Activated T-helper 1 cell treated with Interleukin-2 at 50 U/mL for 16 hours (primary cell): ENCODE results near the gene METRN.
"Not testable (repeated sequence)": the region's sequence is repeated elsewhere in the genome, so short reads cannot be mapped to it uniquely, and the experiment has no call there.

Source experiments
- DNase-seq: peaks from one replicate; pipeline ENCODE4 v3.0.0-alpha.2; 2020; ENCODE audit warnings: low read depth

The METRN gene

DNA sequence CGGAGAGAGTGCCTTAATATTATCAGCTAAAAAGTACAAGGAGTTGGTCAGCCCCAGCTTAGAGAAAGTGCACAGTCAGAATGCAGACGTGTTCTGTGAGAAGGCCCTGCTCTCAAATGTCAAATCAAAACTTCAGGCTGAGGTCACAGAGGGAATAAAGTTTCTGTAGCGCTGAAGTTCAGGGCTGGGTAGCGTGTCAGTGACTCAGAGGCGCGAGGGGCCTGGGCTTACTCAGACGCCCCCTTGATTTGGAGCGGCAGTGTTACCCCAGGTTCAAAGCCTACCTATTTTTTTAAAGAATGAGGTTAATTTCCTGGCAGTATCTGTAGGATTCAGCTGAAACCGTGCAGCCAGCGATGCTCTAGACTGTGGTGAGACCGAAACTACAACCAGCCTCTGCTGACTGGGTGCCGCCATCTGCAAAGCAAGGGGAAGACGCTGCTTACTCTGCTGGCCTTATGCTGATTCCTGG, 21.1 kb downstream of the METRN start:
- DNase-seq = no peak

DNA sequence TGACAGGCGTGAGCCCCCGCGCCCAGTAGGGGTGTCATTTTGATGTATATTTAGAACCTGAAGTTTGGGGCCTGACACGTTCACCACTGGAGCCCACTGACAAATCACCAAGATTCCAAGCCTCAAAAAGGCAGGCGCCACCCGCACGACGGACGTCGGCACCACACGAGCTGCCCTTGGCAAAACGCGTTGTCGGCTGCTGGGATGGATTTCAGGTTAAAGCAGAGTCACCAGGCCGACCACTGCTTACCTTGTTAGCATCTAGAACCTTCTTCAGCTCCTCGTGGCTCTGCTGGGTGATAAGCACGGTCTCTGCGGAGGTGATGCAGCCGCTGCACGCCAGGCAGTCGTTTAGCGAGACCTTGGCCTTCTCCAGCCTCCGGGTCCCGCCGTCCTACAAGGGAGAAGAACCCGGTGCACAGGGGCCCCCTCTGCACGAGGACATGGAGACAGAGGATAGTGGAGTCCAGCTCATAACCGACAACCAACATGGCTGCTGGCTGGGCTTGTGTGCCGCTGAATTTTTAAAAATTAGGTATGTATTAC, 22.1 kb downstream of the METRN start:
- DNase-seq = no peak

DNA sequence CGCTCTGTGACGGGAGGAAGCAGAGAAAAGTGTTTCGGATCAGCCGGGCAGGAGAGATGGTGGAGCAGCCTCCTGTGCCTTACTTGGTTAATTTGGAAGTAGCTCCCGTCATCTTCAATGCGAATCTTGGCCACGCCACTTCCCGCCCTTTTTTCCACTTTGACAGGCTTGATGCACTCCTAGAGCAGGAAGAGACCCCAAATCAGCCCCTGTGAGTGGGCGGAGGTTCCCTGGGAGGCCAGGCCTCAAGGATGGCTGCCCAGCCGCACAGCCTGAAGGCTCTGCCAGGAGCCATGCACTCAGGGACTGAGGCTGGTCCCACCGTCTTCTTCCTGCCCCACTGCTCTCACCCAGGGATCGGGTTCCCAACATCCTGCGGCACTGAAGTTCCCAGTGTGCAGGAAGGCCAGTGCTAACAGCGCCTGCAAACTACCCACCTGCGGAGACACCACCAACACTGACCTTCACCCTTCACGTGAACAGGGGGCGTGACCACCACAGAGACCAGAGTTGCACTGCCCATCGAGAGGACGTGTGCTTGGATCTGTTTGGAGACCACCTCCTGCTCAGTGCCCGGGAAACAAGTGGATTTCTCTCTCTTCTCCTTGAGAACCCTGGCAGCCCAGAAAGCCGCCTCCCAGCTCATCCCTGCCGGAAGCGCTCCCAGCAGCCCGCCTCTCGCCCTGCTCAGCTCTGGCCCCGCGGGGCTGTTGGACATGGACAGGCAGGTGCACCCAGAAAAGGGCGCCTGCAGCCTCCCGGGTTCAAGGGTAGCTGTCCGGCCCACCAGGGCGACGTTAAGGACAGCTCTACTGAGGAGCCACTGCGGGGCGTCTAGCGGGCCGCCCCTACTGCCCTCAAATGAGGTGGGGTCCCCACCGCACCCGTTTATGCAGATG, 24.9 kb downstream of the METRN start:
- no peak for DNase-seq

DNA sequence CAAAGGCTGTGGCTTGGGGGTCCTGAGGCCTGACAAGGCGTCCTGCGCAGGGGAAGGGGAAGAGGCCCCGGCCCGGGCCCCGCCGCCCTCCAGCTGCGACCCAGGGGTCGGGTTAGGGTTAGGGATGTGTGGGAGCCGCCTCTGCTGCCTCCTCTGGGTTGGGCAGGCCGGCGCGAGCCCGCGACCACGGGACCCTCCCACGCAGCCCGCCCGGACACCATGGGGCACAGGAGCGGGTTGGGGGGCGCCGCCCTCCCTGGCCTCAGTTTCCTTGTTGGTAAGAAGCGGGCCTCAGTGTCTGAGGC, 25.5 kb downstream of the METRN start:
- DNase-seq = no peak

DNA sequence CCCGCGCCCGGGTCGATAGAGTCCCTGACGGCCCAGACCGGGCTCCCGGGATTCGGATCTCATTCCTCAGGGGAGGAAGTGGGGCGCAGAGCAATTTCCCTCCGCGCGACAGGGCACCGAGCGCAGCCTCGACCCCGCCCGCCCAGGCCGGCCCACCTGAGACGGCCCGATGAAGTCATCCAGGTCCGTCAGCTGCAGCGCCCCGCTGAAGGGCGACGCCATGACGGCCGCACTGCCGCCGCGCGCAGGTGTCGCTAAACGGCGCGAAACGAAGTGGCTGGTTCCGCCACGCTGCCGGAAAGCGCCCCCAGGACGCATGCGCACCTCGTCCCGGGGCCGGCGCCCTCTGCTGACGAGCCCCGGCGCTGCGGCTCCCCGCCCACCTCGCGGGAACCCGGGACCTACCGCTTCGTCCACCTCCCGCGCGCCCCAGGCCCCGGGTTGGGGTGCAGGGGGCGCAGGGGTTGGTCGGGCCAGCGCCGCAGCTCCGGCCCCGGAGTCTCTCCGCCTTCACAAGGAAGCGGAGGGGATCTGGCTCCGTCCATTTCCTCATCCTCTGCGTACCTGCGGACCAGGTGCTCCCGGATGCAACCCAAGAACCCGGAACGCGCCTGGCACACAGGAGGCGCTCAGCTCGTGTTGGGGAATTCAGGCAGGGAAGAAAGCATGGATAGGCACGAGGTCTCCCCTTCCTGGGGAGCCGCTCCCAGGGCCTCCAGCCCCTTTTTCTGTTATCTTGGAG, 26.0 kb downstream of the METRN start, which contains the start of gene CIAO3:
Gene CIAO3 (minus strand): TSS at position 234 of the 742 bp plus-strand sequence. CDS start 12 bp downstream, at position 222.
- peak; percentile 89 for DNase-seq

DNA sequence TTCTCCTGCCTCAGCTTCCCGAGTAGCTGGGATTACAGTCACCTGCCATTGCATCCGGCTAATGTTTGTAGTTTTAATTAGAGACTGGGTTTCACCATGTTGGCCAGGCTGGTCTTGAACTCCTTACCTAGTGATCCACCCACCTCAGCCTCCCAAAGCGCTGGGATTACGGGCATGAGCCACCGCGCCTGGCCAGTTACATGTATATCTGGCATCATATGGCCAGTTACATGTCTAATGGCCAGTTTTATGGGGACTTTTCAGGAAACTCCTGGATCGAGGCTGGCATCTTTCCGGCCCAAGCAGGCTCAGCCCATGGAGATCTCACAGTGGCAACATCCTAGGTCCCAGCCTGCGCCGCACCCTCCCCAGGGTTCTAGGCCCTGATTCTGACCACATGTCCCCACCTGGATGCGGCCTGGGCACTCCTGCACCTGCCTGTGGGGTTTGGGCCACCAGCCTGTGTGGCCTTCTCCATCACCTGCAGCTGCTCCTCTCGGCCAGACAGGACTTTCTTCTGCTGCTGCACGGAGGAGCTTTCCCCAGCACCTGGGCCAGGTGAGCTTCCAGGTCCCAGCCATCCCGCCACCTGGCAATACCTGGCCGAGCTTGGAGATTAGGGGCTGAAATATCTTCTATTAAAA, 27.2 kb downstream of the METRN start:
- DNase-seq = no peak

DNA sequence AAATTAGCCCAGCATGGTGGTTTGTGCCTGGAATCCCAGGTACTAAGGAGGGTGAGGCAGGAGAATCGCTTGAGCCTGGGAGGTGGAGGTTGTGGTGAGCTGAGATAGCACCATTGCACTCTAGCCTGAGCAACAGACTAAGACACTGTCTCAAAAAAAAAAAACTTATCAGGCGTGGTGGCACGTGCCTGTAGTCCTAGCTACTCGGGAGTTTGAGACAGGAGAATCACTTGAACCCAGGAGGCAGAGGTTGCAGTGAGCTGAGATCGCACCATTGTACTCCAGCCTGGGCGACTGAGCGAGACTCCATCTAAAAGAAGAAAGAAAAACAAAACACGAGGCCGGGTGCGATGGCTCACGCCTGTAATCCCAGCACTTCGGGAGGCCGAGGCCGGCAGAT, 28.0 kb downstream of the METRN start:
- not testable (repeated sequence) for DNase-seq

DNA sequence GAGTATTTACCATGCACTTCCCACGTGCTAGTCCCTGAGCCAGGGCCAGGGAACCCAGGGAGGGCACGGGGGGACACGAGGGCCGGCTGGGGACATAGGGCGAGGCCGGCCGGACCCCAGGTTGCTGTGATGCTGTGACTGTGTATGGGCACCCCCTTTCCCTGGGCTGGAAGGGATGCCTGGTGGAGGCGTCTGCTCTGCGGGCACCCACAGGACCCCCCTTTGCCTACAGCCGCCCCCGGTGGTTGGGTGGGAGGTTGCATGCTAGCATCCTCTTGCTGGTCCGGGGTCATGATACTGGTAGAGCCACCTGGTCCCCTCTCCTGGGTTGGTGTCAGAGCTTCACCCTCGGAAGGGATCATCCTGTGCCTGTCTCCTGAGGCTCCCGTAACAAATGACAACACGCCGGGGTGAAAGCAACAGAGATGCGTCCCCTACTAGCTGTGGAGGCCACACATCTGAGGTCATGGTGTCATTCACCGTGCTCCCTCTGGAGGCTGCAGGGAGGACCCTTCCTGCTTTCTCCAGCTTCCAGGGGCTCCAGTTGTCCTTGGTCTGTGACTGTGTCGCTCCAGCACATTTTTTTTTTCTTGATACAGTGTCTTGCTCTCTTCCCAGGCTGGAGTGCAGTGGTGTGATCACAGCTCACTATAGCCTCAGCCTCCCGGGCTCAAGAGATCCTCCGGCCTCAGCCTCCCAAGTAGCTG, 29.0 kb downstream of the METRN start:
- no peak for DNase-seq

DNA sequence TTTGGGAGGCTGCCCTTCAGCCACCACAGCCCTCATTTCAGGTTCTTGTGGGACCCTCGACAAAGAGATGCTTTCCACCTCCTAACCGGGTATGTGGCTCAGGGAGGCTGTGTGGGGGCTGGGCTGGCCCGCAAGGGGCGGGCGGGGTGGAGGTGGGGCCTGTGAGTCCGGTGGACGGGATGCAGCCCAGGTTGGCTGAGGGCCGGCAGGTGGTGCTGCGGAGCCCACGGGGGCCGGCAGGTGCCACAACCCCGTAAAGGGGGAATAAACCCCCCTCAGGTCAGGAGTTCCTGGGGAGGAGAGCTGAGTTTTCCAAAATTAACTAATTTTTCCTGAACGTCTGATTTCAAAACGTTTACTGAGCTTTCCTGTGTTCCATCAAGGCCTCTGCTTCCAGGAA, 30.8 kb downstream of the METRN start:
- no peak for DNase-seq

DNA sequence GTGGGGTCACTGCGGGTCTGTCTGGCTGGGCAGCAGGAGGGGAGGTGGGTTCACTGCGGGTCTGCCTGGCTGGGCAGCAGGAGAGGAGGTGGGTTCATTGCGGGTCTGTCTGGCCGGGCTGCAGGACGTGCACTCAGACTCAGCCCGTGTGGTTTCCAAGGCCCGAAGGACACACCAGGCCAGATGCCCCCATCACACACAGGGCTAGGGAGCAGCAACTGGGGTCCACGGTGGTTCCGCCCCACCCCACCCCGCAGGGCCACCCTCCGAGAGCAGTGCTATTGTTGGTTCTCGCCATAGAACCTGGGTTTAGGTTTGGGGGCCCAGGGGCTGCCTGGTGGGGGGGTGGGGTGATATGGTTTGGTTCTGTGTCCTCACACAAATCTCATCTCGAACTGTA, 31.7 kb downstream of the METRN start:
- no peak for DNase-seq

DNA sequence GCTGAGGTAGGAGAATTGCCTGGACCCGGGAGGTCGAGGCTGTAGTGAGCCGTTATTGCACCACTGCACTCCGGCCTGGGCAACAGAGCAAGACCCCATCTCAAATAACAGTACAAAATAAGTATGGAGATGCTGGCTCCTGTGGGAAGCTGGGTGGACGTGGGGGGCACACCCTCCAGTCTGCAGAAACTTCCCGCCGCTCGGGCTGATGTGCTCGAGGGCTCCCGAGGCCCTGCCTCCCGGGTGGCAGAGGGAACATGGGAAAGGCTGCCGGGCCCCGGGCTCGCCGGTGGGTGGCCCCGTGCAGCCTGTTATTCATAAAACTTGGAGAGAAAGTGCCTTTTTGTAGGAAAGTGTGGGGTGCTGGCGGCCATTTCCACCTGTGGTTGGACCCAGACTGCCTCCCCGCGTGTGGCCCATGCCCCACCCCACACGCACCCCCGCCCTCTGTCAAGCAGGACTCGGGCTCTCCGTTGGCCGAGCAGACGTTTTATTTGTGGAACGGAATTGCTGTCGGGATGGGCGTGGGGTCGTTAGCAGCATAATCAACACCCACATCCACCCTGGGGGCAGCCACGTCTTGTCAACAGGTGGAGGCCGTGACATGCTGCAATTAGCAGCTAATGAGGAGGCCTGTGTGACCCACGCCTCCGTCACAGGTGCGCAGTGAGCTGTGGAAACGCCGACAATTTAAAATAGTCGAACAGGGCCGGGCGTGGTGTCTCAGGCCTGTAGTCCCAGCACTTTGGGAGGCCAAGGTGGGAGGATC, 33.2 kb downstream of the METRN start:
- no peak for DNase-seq

DNA sequence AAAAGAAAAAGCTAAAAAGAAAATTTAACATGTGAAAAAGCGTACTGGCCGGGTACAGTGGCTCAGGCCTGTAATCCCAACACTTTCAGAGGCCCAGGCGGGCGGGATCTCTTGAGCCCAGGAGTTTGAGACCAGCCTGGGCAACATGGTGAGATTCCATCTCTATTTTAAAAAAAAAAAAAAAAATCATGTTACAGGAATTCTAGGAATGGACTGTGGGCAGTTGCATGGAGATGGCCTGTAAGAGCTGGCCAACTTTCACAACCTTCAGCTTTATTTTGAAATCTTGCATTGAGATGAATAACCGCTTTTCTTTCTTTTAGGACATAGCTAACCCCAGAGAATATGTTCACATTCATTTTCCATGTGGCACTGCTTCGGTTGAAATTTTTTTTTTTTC, 34.1 kb downstream of the METRN start:
- no peak for DNase-seq

DNA sequence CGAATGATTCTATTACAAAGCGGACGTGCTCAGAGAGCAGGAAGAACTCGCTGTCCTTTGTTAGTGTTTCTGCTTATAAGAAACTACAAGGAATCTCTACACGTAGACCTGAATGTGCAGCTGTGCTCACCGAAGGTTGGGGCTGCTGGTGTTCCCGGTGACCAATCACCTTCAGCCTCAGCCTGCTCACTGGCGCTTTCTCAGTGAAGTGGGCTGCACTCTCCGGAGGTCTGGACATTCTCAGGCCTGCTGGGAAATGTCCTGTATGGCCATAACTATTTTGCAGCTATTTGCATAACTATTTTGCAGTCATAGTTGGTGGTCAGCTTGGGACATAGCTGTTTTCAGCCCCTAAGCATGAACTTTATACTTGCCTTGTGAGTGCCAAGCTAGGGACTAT, 35.6 kb downstream of the METRN start:
- DNase-seq = no peak

DNA sequence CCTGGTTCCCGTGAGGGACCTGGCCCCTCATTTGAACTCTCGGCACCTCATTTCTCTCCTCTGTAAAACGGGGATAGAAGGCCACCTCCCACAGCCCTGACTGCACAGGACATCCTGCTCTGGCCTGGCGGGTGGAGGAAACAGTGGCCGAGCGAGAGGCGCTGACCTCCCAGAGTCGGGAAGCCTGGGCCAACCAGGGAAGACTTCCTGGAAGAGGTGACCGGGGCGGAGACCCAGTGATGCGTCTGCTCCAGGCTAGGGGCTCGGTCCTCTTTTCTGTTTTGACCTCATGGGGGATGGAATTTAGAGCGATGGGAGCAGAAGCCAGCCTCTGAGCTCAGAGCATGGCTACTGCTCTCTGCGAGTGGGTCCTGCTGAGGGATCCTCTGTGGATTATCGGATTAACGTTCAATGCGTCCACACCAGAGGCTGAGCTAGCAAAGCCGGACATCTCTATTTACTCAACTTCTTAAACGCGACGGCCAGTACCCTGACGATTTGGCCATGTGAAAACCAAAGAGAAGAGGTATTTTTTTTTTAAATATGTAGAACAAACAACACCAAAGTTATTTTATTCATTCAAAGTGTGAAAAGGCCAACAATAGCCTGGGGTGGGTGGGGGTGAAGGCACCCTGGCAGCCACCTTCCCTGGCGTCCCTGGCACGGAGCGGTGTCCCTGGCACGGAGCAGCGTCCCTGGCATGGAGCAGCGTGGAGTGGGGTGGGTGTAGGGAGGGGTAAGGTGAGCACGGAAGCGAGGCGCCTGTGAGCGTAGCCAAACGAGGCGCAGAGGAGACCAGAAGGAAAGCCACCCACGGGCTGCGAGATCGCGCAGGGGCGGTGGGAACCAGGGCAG, 36.5 kb downstream of the METRN start:
- no peak for DNase-seq

DNA sequence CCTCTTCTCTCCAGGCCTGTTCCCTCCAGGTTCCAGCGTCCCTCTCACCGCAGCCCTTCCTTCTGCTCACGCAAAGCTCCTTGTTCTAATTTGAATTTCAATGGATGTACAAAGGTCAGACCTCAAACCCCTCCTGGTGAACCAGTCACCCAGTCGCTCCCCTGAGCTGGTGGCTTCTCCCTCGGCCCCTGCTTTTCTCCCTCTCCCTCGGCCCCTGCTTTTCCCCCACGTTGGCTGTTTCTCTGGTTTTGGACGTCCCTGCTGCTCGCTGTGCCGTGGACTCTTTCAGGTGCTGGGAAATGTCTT, 37.0 kb downstream of the METRN start:
- no peak for DNase-seq

DNA sequence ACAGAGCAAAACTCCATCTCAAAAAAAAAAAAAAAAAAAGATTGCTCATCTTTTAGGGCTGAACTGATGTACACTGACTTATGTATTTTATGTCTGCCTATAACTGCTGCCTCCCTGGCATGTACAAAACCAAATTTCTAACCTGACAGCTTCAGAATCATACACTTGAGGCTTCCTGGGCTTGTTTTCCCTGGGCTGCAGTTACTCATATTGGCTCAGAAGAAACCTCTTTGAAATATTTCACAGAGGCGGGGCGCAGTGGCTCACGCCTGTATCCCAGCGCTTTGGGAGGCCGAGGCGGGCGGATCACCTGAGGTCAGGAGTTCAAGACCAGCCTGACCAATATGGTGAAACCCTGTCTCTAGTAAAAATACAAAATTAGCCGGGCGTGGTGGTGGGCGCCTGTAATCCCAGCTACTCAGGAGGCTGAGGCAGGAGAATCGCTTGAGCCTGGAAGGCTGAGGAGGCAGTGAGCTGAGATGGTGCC, 39.2 kb downstream of the METRN start:
- not testable (repeated sequence) for DNase-seq

DNA sequence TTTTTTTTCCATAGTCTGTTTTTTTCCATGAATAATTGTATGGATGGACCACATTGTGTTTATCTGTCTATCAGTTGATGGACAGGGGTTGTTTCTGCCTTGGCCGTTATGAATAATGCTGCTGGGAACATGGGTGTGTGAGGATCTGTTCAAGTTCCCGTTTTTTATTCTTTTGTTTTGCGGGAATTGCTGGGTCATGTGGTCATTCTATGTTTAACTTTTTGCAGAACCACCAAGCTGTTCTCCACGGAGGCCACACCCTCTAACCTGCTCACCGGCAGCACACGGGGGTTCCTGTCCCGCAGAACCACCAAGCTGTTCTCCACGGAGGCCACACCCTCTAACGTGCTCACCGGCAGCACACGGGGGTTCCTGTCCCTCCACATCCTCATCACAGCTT, 39.7 kb downstream of the METRN start:
- no peak for DNase-seq

DNA sequence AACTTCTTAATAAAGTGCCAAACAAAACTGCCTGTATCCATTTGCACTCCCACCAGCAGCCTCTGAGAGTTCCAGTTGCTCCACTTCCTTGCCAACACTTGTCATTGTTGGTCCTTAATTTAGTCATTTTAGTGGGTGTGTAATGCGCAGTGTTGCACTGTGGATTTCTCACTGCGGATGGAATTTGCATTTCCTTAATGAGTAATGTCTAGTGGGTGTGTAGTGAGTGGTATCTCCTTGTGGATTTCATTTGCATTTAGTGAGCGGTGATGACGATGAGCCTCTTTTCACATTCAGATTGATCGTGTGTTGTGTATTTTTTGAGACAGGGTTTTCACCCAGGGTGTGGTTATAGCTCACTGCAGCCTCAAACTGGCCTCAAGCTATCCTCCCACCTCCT, 41.5 kb downstream of the METRN start:
- no peak for DNase-seq

DNA sequence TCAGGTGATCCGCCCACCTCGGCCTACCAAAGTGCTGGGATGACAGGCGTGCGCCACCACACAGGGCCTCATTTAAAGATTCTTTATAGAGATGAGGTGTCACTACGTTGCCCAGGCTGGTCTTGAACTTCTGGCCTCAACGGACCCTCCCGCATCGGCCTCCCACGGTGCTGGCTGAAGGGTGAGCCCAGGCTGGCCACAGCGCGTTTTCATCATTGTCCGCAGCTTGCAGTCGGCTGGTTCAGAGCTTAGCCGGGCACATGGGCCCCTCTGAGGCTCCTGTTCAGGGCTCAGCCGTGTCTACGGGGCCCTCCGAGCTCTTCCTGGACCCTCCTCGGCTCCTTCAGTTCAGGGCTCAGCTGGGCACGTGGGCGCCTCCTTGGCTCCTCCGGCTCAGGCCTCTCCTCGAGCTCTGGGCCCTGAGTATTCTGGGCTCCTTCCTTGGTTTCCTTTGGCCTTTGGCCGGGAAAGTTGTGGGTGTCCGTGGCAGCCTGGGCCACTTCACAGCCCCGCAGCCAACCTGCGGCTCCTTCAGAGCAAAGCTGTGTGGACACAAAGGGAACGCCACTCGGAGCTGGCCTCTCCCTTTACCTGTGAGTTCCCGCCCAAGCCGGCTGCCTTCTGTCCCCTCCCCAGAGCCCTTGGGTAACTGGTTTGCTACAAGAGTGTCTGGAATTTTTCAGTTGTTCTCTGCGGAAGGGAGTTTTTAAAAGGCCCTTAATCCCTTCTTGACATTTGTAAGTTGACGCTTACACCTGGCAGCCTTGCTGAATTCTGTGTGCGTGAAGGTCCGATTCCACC, 44.4 kb downstream of the METRN start:
- no peak for DNase-seq
